NCI-H82 treated with DMSO at 0.1 percent for 48 hours (cell line): Measurements from ENCODE around the gene CPA4.
A peak's percentile ranks its signal among the peaks of the same experiment; 100 is the strongest.
"Not testable (repeated sequence)": the region's sequence is repeated elsewhere in the genome, so short reads cannot be mapped to it uniquely, and the experiment has no call there.

Experiments used
- DNase-seq: peaks from one replicate; lab custom pipeline; 2025; ENCODE audit not compliant: unreplicated experiment; lab: John Stamatoyannopoulos, UW

The CPA4 gene

GRCh38 chr7:130292682-130293257 lies at the start of gene CPA4:
TSS of gene CPA4 (plus strand) at chr7:130293161. CDS start at chr7:130293181, 20 bp downstream.
- no peak for DNase-seq

GRCh38 chr7:130243486-130243885 lies 49.5 kb upstream of the CPA4 start:
- DNase-seq, result not testable (repeated sequence)

- DNase-seq, result not testable (repeated sequence)
These were observed 46.5 kb upstream of the CPA4 start for GRCh38 chr7:130246491-130246890.

- DNase-seq, result not testable (repeated sequence)
These were observed 44.1 kb upstream of the CPA4 start for GRCh38 chr7:130248842-130249241.

- DNase-seq, result not testable (repeated sequence)
These were observed 43.3 kb upstream of the CPA4 start for GRCh38 chr7:130249626-130250025.

- no peak for DNase-seq
These were observed 38.4 kb upstream of the CPA4 start for GRCh38 chr7:130254555-130254954.

GRCh38 chr7:130256704-130257103 lies 36.3 kb upstream of the CPA4 start:
- no peak for DNase-seq

- no peak for DNase-seq
These were observed 34.4 kb upstream of the CPA4 start for GRCh38 chr7:130258494-130259078.

GRCh38 chr7:130262448-130262847 lies 30.5 kb upstream of the CPA4 start:
- DNase-seq, result no peak

GRCh38 chr7:130263130-130263529 lies 29.8 kb upstream of the CPA4 start:
- peak; percentile 70 for DNase-seq

- no peak for DNase-seq
These were observed 26.6 kb upstream of the CPA4 start, which contains the start of gene CPA2 for GRCh38 chr7:130266258-130266960. TSS of gene CPA2 (plus strand) at chr7:130266863. CDS start at chr7:130266882, 19 bp downstream.

- no peak for DNase-seq
These were observed 26.0 kb upstream of the CPA4 start for GRCh38 chr7:130266961-130267321.

GRCh38 chr7:130268463-130269317 lies 24.3 kb upstream of the CPA4 start:
- DNase-seq, result no peak

GRCh38 chr7:130269318-130269694 lies 23.7 kb upstream of the CPA4 start:
- DNase-seq, result no peak

GRCh38 chr7:130270947-130271800 lies 21.8 kb upstream of the CPA4 start:
- no peak for DNase-seq

- DNase-seq, result peak; percentile 71
These were observed 20.4 kb upstream of the CPA4 start for GRCh38 chr7:130272381-130273080.

GRCh38 chr7:130273081-130273932 lies 19.7 kb upstream of the CPA4 start:
- peak; percentile 71 for DNase-seq

- DNase-seq, result no peak
These were observed 19.1 kb upstream of the CPA4 start for GRCh38 chr7:130273933-130274255.

GRCh38 chr7:130274296-130274695 lies 18.7 kb upstream of the CPA4 start:
- DNase-seq, result no peak
